Measurements from ENCODE around the gene ARHGAP35. TPM values are rescaled to one million over a fixed set of nuclear protein-coding genes. Genes with fewer than 3 reads are reported as not detected.

The ARHGAP35 gene
- total RNA-seq, 4 donors from 2014 or later = 30.1 to 45.2 (median 37.2) TPM

- TF ChIP-seq, protein P1, sequence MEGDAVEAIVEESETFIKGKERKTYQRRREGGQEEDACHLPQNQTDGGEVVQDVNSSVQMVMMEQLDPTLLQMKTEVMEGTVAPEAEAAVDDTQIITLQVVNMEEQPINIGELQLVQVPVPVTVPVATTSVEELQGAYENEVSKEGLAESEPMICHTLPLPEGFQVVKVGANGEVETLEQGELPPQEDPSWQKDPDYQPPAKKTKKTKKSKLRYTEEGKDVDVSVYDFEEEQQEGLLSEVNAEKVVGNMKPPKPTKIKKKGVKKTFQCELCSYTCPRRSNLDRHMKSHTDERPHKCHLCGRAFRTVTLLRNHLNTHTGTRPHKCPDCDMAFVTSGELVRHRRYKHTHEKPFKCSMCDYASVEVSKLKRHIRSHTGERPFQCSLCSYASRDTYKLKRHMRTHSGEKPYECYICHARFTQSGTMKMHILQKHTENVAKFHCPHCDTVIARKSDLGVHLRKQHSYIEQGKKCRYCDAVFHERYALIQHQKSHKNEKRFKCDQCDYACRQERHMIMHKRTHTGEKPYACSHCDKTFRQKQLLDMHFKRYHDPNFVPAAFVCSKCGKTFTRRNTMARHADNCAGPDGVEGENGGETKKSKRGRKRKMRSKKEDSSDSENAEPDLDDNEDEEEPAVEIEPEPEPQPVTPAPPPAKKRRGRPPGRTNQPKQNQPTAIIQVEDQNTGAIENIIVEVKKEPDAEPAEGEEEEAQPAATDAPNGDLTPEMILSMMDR (IDR thresholded peaks at IDR 0.05) = no peak
- DNase-seq (ENCODE audit: low spot score) = no peak
- no peak for ATAC-seq (ENCODE audit: low FRiP score)
Observed at GRCh38 chr19:46906221-46906620, 45.4 kb downstream of the ARHGAP35 start.

- no peak for ATAC-seq (ENCODE audit: low FRiP score)
- TF ChIP-seq, protein P1 (IDR thresholded peaks at IDR 0.05) = no peak
Observed at GRCh38 chr19:46907880-46908279, 47.1 kb downstream of the ARHGAP35 start.

DNA sequence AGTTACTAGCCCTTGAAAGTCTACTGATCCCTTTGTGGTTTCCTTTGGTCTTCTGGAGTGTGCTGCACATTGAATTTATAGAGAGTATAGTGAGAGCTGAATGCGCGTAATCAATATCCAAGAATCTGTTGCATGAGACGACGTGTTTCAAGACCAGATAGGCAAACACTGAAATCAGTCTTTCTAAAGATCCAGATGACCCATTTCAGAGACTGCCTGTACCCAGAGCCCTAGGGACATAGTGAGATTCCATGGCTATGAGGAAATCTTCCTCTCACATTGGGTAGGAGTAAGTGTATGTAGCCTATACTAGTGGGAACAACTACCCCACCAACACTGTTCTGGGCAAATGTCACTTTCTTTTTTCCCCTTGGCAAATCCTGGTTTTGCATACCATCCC is 48.6 kb downstream of the ARHGAP35 start:
- TF ChIP-seq, protein P1 (IDR thresholded peaks at IDR 0.05) = no peak
- DNase-seq (ENCODE audit: low spot score) = no peak
- no peak for ATAC-seq (ENCODE audit: low FRiP score)

More at GRCh38 chr19:46907880-46908279, 47.1 kb downstream of the ARHGAP35 start:
- no peak for DNase-seq (ENCODE audit: low spot score)

Other genes starting within 250 kb of the ARHGAP35 start
- gene PTGIR, start 235.9 kb upstream of the ARHGAP35 start, total RNA-seq = 10 to 100 TPM in 1 of 4 donors, 1 to 10 TPM in 3; 4.8 to 10.2 (median 7.9) TPM
- gene GNG8, start 224.8 kb upstream of the ARHGAP35 start, total RNA-seq = not detected
- under 1 TPM; 0.31 to 0.79 (median 0.52) TPM for gene DACT3, start 199.8 kb upstream of the ARHGAP35 start, total RNA-seq
- gene PRKD2, start 143.9 kb upstream of the ARHGAP35 start, total RNA-seq = 10 to 100 TPM; 11.8 to 41.3 (median 19.5) TPM
- gene FKRP, start 114.9 kb upstream of the ARHGAP35 start, total RNA-seq = 10 to 100 TPM in 3 of 4 donors, 1 to 10 TPM in 1; 9.2 to 20.5 (median 13.9) TPM
- 10 to 100 TPM; 33.6 to 92.3 (median 64.7) TPM for gene STRN4, start 114.5 kb upstream of the ARHGAP35 start, total RNA-seq
- gene SLC1A5, start 72.4 kb upstream of the ARHGAP35 start, total RNA-seq = 100 to 1,000 TPM in 3 of 4 donors, 10 to 100 TPM in 1; 86.7 to 158 (median 140) TPM
- gene AP2S1, start 10.2 kb upstream of the ARHGAP35 start, total RNA-seq = 100 to 1,000 TPM in 3 of 4 donors, 10 to 100 TPM in 1; 96.6 to 166 (median 132) TPM
- 1 to 10 TPM in 2 of 4 donors, not detected in 2; 1.3 to 1.4 TPM for gene NPAS1, start 158.8 kb downstream of the ARHGAP35 start, total RNA-seq
- gene TMEM160, start 187.6 kb downstream of the ARHGAP35 start, total RNA-seq = 10 to 100 TPM; 17.5 to 35.0 (median 22.8) TPM

Measured in omental fat pad (tissue), 4 donors.